SU-DHL-6 (cell line): ENCODE data around the gene NDUFS6.

Experiments used
- H2AFZ ChIP-seq: fragments of 200-600 bp; sonication (generic); 2 replicates; pipeline ENCODE4 v1.6.1; 2014; ENCODE audit warnings: low read depth, mild to moderate bottlenecking, moderate library complexity, mixed read lengths, antibody characterized with exemption, low read length; ENCODE audit not compliant: severe bottlenecking
- H3F3A ChIP-seq: fragments of 200-600 bp; shearing (Covaris generic); 2 replicates; pipeline ENCODE4 v1.6.0; 2016; ENCODE audit warnings: antibody characterized with exemption, mild to moderate bottlenecking; ENCODE audit not compliant: insufficient read depth
- H3K27ac ChIP-seq: fragments of 200-600 bp; sonication (generic); 2 replicates; pipeline ENCODE4 v1.5.1; 2016; ENCODE audit warnings: low read depth, mild to moderate bottlenecking, low read length, moderate library complexity, mixed read lengths
- H3K27me3 ChIP-seq: fragments of 200-600 bp; sonication (generic), shearing (Covaris generic); 2 replicates; pipeline ENCODE4 v1.6.0; 2014; ENCODE audit warnings: mild to moderate bottlenecking, low read length
- H3K36me3 ChIP-seq: fragments of 200-600 bp; sonication (generic); 2 replicates; pipeline ENCODE4 v1.6.1; 2014; ENCODE audit warnings: mild to moderate bottlenecking, low read length, mixed read lengths
- H3K4me2 ChIP-seq: fragments of 300-600, 200-600 bp; shearing (Covaris generic), sonication (generic); 2 replicates; pipeline ENCODE4 v1.6.0; 2014; ENCODE audit warnings: low read length, low read depth, mild to moderate bottlenecking; ENCODE audit not compliant: poor library complexity, severe bottlenecking
- H3K4me3 ChIP-seq: fragments of 200-600 bp; sonication (generic); 2 replicates; pipeline ENCODE4 v1.5.1; 2014; ENCODE audit warnings: antibody characterized with exemption, low read length, mild to moderate bottlenecking, mixed read lengths; ENCODE audit not compliant: insufficient read depth, poor library complexity, severe bottlenecking
- H3K79me2 ChIP-seq: fragments of 200-600 bp; sonication (generic); 2 replicates; pipeline ENCODE4 v1.6.1; 2014; ENCODE audit warnings: mild to moderate bottlenecking, low read length, moderate library complexity; ENCODE audit not compliant: insufficient read depth
- H3K9ac ChIP-seq: fragments of 200-600 bp; sonication (generic); 2 replicates; pipeline ENCODE4 v1.7.0; 2014; ENCODE audit warnings: mild to moderate bottlenecking, low read length
- H3K9me2 ChIP-seq: fragments of 200-600 bp; sonication (generic); replicated peaks from 2 replicates; pipeline ENCODE4 v1.6.1; 2014; ENCODE audit warnings: low read length; ENCODE audit not compliant: insufficient read depth
- H3K9me3 ChIP-seq: fragments of 200-600 bp; sonication (generic); 2 replicates; pipeline ENCODE4 v1.6.1; 2014; ENCODE audit warnings: low read length, mixed read lengths; ENCODE audit not compliant: insufficient read depth
- H4K20me1 ChIP-seq: fragments of 200-600 bp; sonication (generic); 2 replicates; pipeline ENCODE4 v1.6.1; 2014; ENCODE audit warnings: low read depth, mild to moderate bottlenecking, antibody characterized with exemption, low read length, moderate library complexity, mixed read lengths
- EZH2phosphoT487 ChIP-seq: fragments of 200-600 bp; sonication (generic), shearing (Covaris generic); conservative IDR thresholded peaks from 2 replicates; pipeline ENCODE4 v1.6.1; 2018; ENCODE audit warnings: mild to moderate bottlenecking, antibody characterized with exemption, low read length, moderate library complexity, mixed read lengths
- TF ChIP-seq, protein P1 (sequence below): fragments of 200-600 bp; sonication (generic); IDR thresholded peaks from one replicate; pipeline ENCODE4 v1.5.1; 2017; ENCODE audit warnings: antibody characterized with exemption, mild to moderate bottlenecking, low read length, moderate library complexity; ENCODE audit not compliant: insufficient read depth, poor library complexity, severe bottlenecking

Gene NDUFS6

DNA sequence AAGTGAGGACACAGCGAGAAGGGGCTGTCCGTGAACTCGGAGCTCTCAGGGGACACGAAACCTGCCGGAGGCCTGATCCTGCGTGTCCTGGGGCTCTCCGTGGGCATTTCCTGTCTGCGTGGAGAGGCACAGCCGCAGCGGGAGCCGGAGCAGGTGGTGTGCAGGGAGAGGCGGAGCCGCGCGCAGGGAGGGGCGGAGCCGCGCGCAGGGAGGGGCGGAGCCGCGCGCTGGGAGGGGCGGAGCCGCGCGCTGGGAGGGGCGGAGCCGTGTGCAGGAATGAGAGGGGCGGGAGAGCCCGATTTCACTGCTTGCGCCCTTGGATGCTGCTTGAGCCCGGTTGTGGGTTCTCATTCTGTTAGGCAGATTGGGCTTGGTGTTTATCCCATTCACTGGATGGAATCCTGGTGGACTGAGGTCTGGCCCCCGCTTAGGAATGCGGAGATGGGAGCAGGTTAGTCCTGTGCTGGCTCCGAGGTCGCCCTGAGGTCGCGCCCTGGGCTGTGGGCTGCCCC, 26.7 kb downstream of the NDUFS6 start:
- Histone ChIP-seq H3K9me3 (no peaks in the 10 kb centered on the region), H3K9ac (no peak overlapping the region), H3K4me3 (no peak overlapping the region), H3K4me2 (no peak overlapping the region), H3K79me2 (no peaks in the 10 kb centered on the region), H3K9me2 (no peaks in the 10 kb centered on the region), H3K27me3 (no peaks in the 10 kb centered on the region), H3K27ac (no peak overlapping the region), H3F3A (no peaks in the 10 kb centered on the region), H2AFZ (no peak overlapping the region), H3K36me3 (no peaks in the 10 kb centered on the region), H4K20me1 (no peaks in the 10 kb centered on the region)
- TF ChIP-seq, protein P1, sequence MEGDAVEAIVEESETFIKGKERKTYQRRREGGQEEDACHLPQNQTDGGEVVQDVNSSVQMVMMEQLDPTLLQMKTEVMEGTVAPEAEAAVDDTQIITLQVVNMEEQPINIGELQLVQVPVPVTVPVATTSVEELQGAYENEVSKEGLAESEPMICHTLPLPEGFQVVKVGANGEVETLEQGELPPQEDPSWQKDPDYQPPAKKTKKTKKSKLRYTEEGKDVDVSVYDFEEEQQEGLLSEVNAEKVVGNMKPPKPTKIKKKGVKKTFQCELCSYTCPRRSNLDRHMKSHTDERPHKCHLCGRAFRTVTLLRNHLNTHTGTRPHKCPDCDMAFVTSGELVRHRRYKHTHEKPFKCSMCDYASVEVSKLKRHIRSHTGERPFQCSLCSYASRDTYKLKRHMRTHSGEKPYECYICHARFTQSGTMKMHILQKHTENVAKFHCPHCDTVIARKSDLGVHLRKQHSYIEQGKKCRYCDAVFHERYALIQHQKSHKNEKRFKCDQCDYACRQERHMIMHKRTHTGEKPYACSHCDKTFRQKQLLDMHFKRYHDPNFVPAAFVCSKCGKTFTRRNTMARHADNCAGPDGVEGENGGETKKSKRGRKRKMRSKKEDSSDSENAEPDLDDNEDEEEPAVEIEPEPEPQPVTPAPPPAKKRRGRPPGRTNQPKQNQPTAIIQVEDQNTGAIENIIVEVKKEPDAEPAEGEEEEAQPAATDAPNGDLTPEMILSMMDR, result no peak
- no peak for TF ChIP-seq EZH2phosphoT487

DNA sequence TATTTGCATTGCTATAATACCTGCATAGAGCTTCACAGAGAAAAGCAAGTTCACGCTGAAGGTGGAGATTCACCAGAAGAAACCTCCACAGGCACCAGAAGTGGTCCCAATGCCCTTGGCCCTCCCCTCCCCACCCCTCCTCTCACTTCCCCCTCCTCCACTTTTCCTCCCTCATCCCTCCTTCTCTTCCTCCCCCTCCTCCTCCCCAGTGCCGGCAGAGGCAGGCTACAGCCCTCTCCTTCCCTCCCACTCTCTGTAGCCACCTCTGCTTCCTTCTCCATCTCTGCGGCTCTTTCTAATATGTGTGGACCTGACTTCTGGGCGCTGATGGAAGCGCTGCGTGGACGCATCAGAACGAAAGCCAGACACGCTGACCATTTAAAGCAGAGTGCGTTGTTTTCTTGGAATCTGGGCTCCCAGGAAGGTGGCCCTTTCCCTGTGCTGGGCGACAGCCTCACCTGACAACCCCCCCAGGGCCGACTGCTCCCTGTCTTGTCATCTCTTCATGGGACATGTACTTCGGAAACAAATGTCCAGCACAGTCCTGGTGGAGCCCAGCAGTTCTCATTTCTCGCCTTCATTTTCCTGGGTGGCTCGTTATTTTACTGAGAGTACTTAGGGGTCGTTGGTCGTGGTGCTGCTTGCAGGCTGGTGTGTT, 29.5 kb downstream of the NDUFS6 start:
- H4K20me1 ChIP-seq, result no peaks in the 10 kb centered on the region
- TF ChIP-seq, protein P1, result no peak
- no peak for TF ChIP-seq EZH2phosphoT487
- H3K27me3 ChIP-seq, result no peaks in the 10 kb centered on the region
- no peaks in the 10 kb centered on the region for H3K36me3 ChIP-seq
- no peaks in the 10 kb centered on the region for H3K9me3 ChIP-seq
- no peak overlapping the region for H3K9ac ChIP-seq
- H3K4me2 ChIP-seq, result no peak overlapping the region
- no peaks in the 10 kb centered on the region for H3K9me2 ChIP-seq
- H2AFZ ChIP-seq, result no peak overlapping the region
- no peaks in the 10 kb centered on the region for H3K79me2 ChIP-seq
- no peak overlapping the region for H3K4me3 ChIP-seq
- H3F3A ChIP-seq, result no peaks in the 10 kb centered on the region
- no peak overlapping the region for H3K27ac ChIP-seq

DNA sequence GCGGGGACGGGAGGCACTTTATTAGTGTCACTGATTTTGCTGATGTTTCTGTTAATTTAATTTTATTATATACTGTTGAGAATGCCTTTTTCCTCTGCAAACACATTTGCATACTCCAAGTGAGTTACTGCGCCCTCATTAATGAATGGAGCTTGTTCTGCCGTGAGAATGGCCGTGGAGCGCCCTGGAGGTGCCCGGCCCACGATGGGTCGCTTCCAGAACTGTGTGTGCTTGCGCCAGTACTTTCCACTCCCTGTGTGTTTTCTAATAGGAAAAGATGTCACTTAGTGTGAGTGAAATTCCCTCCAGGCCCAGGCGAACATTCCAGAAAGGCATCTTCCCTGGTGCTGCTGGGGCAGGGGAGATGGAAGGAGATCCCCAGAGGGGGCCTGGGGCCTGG, 30.1 kb downstream of the NDUFS6 start:
- no peak overlapping the region for H3K9ac ChIP-seq
- H2AFZ ChIP-seq, result no peak overlapping the region
- H3K9me2 ChIP-seq, result no peaks in the 10 kb centered on the region
- no peak overlapping the region for H3K27ac ChIP-seq
- H3K79me2 ChIP-seq, result no peaks in the 10 kb centered on the region
- no peaks in the 10 kb centered on the region for H3K36me3 ChIP-seq
- no peak for TF ChIP-seq EZH2phosphoT487
- TF ChIP-seq, protein P1, result no peak
- H3K4me3 ChIP-seq, result no peak overlapping the region
- no peaks in the 10 kb centered on the region for H4K20me1 ChIP-seq
- no peaks in the 10 kb centered on the region for H3K9me3 ChIP-seq
- no peaks in the 10 kb centered on the region for H3F3A ChIP-seq
- no peaks in the 10 kb centered on the region for H3K27me3 ChIP-seq
- H3K4me2 ChIP-seq, result no peak overlapping the region
